Measurements from ENCODE around the gene C1orf35.

The C1orf35 gene

GRCh38 chr1:228093050-228093906 lies 9.8 kb downstream of the C1orf35 start:
- Histone ChIP-seq H3K9me3 (ENCODE audit: control insufficient read depth, insufficient read depth, low read length) (no peaks in the 10 kb centered on the region), H3K4me3 (ENCODE audit: low read length) (no peak overlapping the region)
- WGBS (ENCODE audit: insufficient coverage, insufficient read length): no CpG with 5 or more reads among the region's 20 CpGs

GRCh38 chr1:228092342-228093049 lies 10.6 kb downstream of the C1orf35 start:
- H3K36me3 ChIP-seq (ENCODE audit: control insufficient read depth, insufficient read depth, low read length): peaks cover 12% of the 10 kb centered on the region
- H3K27ac ChIP-seq (ENCODE audit: low read length): no peak overlapping the region
- no peaks in the 10 kb centered on the region for H3K9me3 ChIP-seq (ENCODE audit: control insufficient read depth, insufficient read depth, low read length)
- DNase-seq (ENCODE audit: low read depth, low spot score): no peak
- no peaks in the 10 kb centered on the region for H3K27me3 ChIP-seq (ENCODE audit: control insufficient read depth, insufficient read depth, low read length)
- no CpG with 5 or more reads among the region's 11 CpGs for WGBS (ENCODE audit: insufficient coverage, insufficient read length)
- H3K4me3 ChIP-seq (ENCODE audit: low read length): no peak overlapping the region
- H3K4me1 ChIP-seq (ENCODE audit: control insufficient read depth, insufficient read depth, low read length): no peaks in the 10 kb centered on the region; the same call in 1 of the 2 replicates

More at GRCh38 chr1:228093050-228093906, 9.8 kb downstream of the C1orf35 start:
- DNase-seq (ENCODE audit: low read depth, low spot score): no peak
- Histone ChIP-seq H3K27me3 (ENCODE audit: control insufficient read depth, insufficient read depth, low read length) (no peaks in the 10 kb centered on the region), H3K36me3 (ENCODE audit: control insufficient read depth, insufficient read depth, low read length) (peaks cover 17% of the 10 kb centered on the region), H3K4me1 (ENCODE audit: control insufficient read depth, insufficient read depth, low read length) (no peaks in the 10 kb centered on the region; the same call in 1 of the 2 replicates), H3K27ac (ENCODE audit: low read length) (no peak overlapping the region)

GRCh38 chr1:228091084-228091483 lies 12.0 kb downstream of the C1orf35 start:
- no peaks in the 10 kb centered on the region for H3K27me3 ChIP-seq (ENCODE audit: control insufficient read depth, insufficient read depth, low read length)
- WGBS (ENCODE audit: insufficient coverage, insufficient read length): no CpG with 5 or more reads among the region's 4 CpGs
- H3K4me3 ChIP-seq (ENCODE audit: low read length): no peak overlapping the region
- no peaks in the 10 kb centered on the region; the same call in 1 of the 2 replicates for H3K4me1 ChIP-seq (ENCODE audit: control insufficient read depth, insufficient read depth, low read length)
- peaks cover 8% of the 10 kb centered on the region; the same call in 1 of the 2 replicates for H3K36me3 ChIP-seq (ENCODE audit: control insufficient read depth, insufficient read depth, low read length)
- H3K27ac ChIP-seq (ENCODE audit: low read length): no peak overlapping the region
- H3K9me3 ChIP-seq (ENCODE audit: control insufficient read depth, insufficient read depth, low read length): no peaks in the 10 kb centered on the region
- no peak for DNase-seq (ENCODE audit: low read depth, low spot score)

GRCh38 chr1:228090613-228091081 lies 12.5 kb downstream of the C1orf35 start:
- no peak overlapping the region for H3K27ac ChIP-seq (ENCODE audit: low read length)
- no peaks in the 10 kb centered on the region; the same call in 1 of the 2 replicates for H3K4me1 ChIP-seq (ENCODE audit: control insufficient read depth, insufficient read depth, low read length)
- DNase-seq (ENCODE audit: low read depth, low spot score): no peak
- no peaks in the 10 kb centered on the region for H3K27me3 ChIP-seq (ENCODE audit: control insufficient read depth, insufficient read depth, low read length)
- H3K4me3 ChIP-seq (ENCODE audit: low read length): no peak overlapping the region
- H3K9me3 ChIP-seq (ENCODE audit: control insufficient read depth, insufficient read depth, low read length): no peaks in the 10 kb centered on the region
- WGBS (ENCODE audit: insufficient coverage, insufficient read length): no CpG with 5 or more reads among the region's 2 CpGs
- peaks cover 8% of the 10 kb centered on the region; the same call in 1 of the 2 replicates for H3K36me3 ChIP-seq (ENCODE audit: control insufficient read depth, insufficient read depth, low read length)

- WGBS (ENCODE audit: insufficient coverage, insufficient read length): no CpG with 5 or more reads among the region's 12 CpGs
- Histone ChIP-seq H3K36me3 (ENCODE audit: control insufficient read depth, insufficient read depth, low read length) (peaks cover 8% of the 10 kb centered on the region; the same call in 1 of the 2 replicates), H3K27ac (ENCODE audit: low read length) (no peak overlapping the region), H3K4me1 (ENCODE audit: control insufficient read depth, insufficient read depth, low read length) (no peaks in the 10 kb centered on the region; the same call in 1 of the 2 replicates), H3K27me3 (ENCODE audit: control insufficient read depth, insufficient read depth, low read length) (no peaks in the 10 kb centered on the region), H3K9me3 (ENCODE audit: control insufficient read depth, insufficient read depth, low read length) (no peaks in the 10 kb centered on the region), H3K4me3 (ENCODE audit: low read length) (no peak overlapping the region)
- no peak for DNase-seq (ENCODE audit: low read depth, low spot score)
Measured at GRCh38 chr1:228089519-228090380, 13.4 kb downstream of the C1orf35 start.

GRCh38 chr1:228088586-228089498 lies 14.3 kb downstream of the C1orf35 start:
- Histone ChIP-seq H3K4me3 (ENCODE audit: low read length) (no peak overlapping the region), H3K27ac (ENCODE audit: low read length) (no peak overlapping the region), H3K27me3 (ENCODE audit: control insufficient read depth, insufficient read depth, low read length) (no peaks in the 10 kb centered on the region), H3K4me1 (ENCODE audit: control insufficient read depth, insufficient read depth, low read length) (peaks cover 4% of the 10 kb centered on the region), H3K36me3 (ENCODE audit: control insufficient read depth, insufficient read depth, low read length) (peaks cover 8% of the 10 kb centered on the region; the same call in 1 of the 2 replicates), H3K9me3 (ENCODE audit: control insufficient read depth, insufficient read depth, low read length) (no peaks in the 10 kb centered on the region)
- no CpG with 5 or more reads among the region's 21 CpGs for WGBS (ENCODE audit: insufficient coverage, insufficient read length)
- DNase-seq (ENCODE audit: low read depth, low spot score): no peak

GRCh38 chr1:228087771-228088251 lies 15.3 kb downstream of the C1orf35 start:
- H3K9me3 ChIP-seq (ENCODE audit: control insufficient read depth, insufficient read depth, low read length): no peaks in the 10 kb centered on the region
- no peak for DNase-seq (ENCODE audit: low read depth, low spot score)
- peaks cover 4% of the 10 kb centered on the region for H3K4me1 ChIP-seq (ENCODE audit: control insufficient read depth, insufficient read depth, low read length)
- no peak overlapping the region for H3K27ac ChIP-seq (ENCODE audit: low read length)
- peaks cover 8% of the 10 kb centered on the region; the same call in 1 of the 2 replicates for H3K36me3 ChIP-seq (ENCODE audit: control insufficient read depth, insufficient read depth, low read length)
- no peaks in the 10 kb centered on the region for H3K27me3 ChIP-seq (ENCODE audit: control insufficient read depth, insufficient read depth, low read length)
- WGBS (ENCODE audit: insufficient coverage, insufficient read length): no CpG with 5 or more reads among the region's 7 CpGs
- H3K4me3 ChIP-seq (ENCODE audit: low read length): no peak overlapping the region

- no CpG with 5 or more reads among the region's 6 CpGs for WGBS (ENCODE audit: insufficient coverage, insufficient read length)
- Histone ChIP-seq H3K9me3 (ENCODE audit: control insufficient read depth, insufficient read depth, low read length) (no peaks in the 10 kb centered on the region), H3K4me3 (ENCODE audit: low read length) (no peak overlapping the region), H3K27me3 (ENCODE audit: control insufficient read depth, insufficient read depth, low read length) (no peaks in the 10 kb centered on the region), H3K27ac (ENCODE audit: low read length) (no peak overlapping the region), H3K36me3 (ENCODE audit: control insufficient read depth, insufficient read depth, low read length) (peaks cover 8% of the 10 kb centered on the region; the same call in 1 of the 2 replicates), H3K4me1 (ENCODE audit: control insufficient read depth, insufficient read depth, low read length) (peaks cover 5% of the 10 kb centered on the region)
- no peak for DNase-seq (ENCODE audit: low read depth, low spot score)
Measured at GRCh38 chr1:228085287-228085951, 17.7 kb downstream of the C1orf35 start.

GRCh38 chr1:228084797-228085196 lies 18.3 kb downstream of the C1orf35 start:
- Histone ChIP-seq H3K4me1 (ENCODE audit: control insufficient read depth, insufficient read depth, low read length) (peaks cover 5% of the 10 kb centered on the region), H3K36me3 (ENCODE audit: control insufficient read depth, insufficient read depth, low read length) (peaks cover 6% of the 10 kb centered on the region; the same call in 1 of the 2 replicates), H3K4me3 (ENCODE audit: low read length) (no peak overlapping the region), H3K27ac (ENCODE audit: low read length) (no peak overlapping the region), H3K9me3 (ENCODE audit: control insufficient read depth, insufficient read depth, low read length) (no peaks in the 10 kb centered on the region), H3K27me3 (ENCODE audit: control insufficient read depth, insufficient read depth, low read length) (0 out of 2 replicates have a peak, but pooled peaks cover under 1% of the 10 kb centered on the region)
- no CpG with 5 or more reads among the region's 5 CpGs for WGBS (ENCODE audit: insufficient coverage, insufficient read length)
- DNase-seq (ENCODE audit: low read depth, low spot score): no peak

Data from iPS DF 6.9 (cell line).